Epidermal melanocyte (primary cell): Measurements from ENCODE around the gene DAB2IP.

ENCODE experiments used
- DNase-seq: peaks from one replicate; pipeline ENCODE4 v3.0.0; 2011; ENCODE audit warnings: low spot score; ENCODE audit not compliant: insufficient read length

DAB2IP gene

DNA sequence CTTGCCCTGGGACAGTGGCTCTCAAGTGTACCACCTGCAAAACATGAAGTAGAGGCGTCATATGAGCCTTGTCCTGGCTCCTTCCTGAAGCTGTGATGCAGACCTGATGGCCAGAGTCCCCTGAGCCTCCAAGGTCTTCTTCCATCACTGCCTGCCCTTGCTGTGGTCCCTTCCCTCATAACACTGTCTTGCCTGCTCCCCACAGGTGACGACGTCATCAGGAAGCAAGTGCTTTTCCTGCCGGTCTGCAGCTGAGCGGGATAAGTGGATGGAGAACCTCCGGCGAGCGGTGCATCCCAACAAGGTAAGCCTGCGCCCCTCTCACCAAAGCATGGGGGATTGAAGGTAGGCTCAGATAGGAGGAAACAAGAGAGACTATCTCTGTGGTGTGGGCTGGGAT is 107.3 kb downstream of the DAB2IP start:
- no peak for DNase-seq

DNA sequence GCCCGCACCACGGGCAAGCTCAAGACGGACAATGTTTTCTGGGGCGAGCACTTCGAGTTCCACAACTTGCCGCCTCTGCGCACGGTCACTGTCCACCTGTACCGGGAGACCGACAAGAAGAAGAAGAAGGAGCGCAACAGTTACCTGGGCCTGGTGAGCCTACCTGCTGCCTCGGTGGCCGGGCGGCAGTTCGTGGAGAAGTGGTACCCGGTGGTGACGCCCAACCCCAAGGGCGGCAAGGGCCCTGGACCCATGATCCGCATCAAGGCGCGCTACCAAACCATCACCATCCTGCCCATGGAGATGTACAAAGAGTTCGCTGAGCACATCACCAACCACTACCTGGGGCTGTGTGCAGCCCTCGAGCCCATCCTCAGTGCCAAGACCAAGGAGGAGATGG is 108.6 kb downstream of the DAB2IP start:
- DNase-seq, result no peak

DNA sequence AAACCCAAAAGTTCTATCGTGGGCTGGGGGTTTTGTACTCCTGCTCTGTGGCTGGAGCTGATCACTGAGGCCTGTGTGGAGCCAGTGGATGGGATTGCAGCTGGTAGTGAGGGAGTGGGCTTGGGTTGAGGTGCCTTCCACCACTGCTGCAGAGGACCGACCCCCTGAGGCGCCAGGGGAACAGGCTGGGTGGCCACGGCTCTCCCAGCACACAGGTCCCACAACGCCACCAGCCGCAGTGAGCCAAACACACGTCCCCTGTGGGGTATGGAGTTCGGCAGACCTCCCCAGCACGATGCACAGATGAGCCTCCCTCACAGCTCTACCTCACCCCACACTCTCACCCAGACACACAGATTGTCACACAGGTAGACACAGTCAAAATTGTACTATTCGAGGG is 109.1 kb downstream of the DAB2IP start:
- no peak for DNase-seq

DNA sequence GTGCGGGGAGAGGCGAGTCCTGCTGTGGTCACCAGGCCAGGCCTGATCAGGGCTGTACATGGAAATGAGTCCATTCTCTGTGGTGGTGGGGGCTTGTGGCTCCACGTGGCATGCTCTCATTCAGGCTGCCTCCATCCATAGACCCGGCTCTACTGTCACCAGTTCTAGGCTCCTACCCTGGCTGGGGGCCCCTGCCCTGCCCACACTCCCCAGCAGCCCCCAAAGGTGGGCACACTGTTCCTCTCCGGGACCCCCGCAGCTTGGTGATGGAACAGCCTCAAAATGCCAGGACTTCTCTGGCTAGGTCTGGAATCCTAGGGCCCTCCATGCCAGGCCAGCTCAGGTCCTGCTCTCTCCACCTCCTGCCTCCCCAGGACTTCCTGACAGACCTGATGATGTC is 111.7 kb downstream of the DAB2IP start:
- DNase-seq, result no peak

DNA sequence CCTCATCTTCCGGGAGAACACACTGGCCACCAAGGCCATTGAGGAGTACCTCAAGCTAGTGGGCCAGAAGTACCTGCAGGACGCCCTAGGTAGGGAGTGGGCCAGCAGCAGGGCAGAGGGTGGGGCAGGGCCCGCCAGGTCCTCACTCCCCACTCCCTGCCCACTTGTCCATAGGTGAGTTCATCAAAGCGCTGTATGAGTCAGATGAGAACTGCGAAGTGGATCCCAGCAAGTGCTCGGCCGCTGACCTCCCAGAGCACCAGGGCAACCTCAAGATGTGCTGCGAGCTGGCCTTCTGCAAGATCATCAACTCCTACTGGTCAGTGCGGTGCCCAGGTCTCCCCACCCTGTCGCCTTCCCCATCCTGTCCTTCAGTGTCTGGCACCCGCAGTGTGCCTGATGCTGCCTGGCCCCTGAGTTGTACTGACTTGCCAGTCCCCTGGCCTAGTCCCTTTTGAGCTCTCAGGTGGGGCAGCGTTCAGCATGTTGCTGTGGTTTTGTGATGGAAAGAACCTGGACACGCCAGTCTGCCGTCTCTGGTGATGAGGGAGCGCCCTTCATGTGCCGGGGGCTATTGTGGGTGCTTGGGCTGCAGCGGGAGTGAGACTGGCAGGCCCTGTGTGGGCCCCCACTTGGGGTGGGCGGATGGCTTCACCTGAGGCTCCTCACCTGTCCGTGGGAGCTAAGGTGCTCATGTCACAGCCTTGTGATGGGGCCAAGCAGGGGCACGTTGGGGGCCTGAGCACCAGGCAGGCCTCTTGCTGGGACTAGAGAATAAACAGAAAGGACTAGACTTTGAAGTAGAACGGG is 112.3 kb downstream of the DAB2IP start:
- DNase-seq, result no peak

DNA sequence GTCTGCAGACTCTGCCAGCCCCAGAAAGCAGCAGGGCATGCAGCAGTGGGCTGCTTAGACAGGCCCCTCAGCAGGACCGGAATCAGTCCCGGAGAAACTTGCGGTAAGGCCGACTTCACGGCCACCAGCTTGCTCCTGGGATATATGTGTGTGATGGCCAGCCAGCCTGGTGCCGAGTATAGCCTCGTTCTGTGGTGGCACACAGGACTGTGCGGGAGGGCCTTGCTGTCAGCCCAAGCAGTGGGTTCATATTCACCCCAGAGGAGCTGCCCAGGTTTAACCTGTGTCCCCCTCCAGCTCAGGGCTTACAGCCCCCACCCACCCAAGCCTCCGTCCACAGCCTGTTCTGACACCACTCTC is 112.9 kb downstream of the DAB2IP start:
- DNase-seq, result no peak

DNA sequence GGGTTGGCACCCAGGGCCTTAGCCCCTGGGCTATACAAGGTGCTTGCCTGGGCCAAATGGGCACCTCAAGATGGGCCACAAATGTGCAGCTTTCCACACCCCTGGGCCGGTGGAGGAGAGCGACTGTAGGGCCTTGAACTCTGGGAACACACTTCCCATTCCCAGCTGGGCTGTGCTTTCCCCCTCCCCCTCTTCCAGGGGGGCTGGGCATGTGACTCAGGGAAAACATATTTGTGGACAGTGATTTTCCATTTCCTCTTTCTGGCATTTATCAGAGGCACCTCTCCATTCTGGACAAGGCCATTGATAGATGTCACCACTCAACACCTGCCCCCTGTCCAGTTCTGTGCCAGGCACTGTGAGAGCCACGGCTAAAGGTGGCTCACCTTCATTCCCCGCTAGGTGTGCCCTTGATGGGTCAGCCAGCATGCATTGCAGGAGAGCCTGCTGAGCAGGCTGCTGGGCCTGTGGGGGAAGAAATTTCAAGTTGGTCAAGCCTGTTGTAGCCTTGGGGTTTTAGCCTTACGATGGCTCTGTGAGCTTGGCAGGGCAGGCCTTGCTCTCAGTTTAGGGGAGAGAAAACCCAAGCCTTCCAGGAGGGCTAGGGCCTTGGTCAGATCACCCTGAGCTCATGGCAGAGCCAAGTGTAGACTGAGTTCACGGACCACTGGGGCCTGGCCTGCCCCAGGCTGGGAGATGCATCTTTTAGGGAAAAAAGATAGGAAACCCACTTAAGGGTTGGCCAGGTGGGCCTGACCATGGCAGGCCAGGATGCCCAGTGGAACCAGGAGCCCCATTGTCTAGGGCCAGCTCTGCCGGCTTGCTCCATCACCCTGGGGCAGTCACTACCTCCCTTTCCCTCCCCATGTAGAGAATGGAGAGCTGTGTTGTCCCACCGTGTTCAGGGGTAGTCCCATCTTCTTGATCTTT is 113.9 kb downstream of the DAB2IP start:
- peak; percentile 69 for DNase-seq

DNA sequence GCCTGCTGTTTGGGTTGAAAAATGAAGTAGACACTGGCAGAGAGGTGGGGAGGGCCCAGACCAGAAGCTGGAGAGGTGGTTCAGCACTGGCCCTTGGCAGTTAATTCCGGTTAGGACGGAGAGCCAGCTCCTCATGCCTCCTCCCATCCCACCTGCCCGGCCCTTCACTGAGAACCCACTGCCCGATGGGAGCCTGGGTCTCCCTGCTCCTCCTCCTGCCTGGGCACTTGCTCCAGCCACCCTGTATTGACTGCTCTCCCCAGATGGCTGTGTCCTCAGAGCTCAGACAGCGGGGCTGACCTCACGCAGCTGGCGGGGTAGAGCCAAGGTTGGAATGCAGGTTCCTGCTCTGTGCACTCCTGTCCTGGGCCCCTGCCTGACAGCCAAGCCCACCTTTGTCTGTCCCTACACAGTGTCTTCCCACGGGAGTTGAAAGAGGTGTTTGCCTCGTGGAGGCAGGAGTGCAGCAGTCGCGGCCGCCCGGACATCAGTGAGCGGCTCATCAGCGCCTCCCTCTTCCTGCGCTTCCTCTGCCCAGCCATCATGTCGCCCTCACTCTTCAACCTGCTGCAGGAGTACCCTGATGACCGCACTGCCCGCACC is 114.7 kb downstream of the DAB2IP start:
- DNase-seq, result no peak

DNA sequence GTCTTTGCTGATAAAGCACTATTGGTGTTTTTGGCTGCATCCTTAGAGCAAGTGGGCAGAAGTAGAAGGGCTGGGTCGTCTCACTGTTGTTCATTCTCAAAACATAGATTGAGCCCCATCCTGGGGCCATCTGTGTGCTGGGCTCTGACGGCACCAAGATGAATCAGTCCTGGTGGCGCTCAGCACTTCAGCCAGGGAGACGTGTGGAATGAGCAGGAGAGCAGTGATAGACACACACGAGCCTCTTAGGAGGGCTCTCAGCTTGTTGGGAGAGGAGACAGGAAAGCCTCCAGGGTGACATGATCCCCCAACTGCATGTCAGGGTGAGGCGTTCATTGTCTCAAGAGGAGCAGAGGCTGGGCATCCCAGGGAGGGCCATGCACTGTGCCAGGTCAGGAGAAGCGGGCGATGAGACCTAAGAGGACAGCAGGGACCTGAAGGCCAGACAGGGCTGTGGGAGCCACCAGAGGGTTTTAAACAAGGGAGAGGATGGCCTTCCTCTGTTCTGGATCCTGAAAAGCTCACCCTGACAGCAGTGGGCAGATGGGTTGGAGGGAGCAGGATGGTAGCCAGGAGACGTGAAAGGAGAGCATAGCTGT is 115.8 kb downstream of the DAB2IP start:
- DNase-seq, result no peak

DNA sequence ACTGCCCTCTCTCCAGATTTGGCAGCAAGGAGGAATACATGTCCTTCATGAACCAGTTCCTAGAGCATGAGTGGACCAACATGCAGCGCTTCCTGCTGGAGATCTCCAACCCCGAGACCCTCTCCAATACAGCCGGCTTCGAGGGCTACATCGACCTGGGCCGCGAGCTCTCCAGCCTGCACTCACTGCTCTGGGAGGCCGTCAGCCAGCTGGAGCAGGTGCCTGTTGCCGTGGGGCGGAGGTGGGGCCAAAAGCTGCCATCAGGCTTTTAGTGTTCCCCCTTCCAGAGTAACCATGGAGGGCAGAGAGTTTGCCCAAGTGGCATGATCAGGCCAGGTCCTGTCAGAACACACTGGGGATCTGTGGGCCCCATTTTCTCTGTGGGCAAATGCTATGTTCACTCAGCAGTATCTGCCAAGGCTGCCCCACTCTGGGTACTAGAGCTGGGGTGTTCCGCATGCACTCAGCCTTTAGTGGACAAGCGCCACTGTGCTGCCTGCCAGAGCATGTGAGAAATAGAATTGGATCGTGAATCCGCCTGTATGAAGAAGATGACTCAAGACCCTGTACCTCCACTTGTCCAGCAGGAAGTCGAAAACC is 117.1 kb downstream of the DAB2IP start:
- no peak for DNase-seq

DNA sequence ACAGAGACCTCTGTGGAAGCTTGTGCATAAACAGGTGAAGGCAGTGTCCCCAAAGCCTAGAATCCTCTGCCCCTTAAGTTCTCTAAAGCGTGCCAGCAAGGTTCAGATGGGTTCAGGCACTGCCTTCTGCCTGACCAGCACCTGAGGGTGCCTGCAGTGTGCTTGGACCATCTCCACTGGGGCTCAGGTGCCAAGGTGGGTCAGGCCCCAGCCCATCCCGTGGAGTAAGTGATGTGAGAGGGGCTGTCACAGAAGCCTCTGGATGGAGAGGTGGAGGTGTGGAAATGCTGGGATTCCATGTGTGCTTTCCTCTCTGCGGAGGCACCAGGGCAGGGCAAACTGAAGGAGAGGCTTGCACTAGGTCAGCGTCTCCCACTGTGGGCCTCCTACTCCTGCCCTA is 118.5 kb downstream of the DAB2IP start:
- no peak for DNase-seq

DNA sequence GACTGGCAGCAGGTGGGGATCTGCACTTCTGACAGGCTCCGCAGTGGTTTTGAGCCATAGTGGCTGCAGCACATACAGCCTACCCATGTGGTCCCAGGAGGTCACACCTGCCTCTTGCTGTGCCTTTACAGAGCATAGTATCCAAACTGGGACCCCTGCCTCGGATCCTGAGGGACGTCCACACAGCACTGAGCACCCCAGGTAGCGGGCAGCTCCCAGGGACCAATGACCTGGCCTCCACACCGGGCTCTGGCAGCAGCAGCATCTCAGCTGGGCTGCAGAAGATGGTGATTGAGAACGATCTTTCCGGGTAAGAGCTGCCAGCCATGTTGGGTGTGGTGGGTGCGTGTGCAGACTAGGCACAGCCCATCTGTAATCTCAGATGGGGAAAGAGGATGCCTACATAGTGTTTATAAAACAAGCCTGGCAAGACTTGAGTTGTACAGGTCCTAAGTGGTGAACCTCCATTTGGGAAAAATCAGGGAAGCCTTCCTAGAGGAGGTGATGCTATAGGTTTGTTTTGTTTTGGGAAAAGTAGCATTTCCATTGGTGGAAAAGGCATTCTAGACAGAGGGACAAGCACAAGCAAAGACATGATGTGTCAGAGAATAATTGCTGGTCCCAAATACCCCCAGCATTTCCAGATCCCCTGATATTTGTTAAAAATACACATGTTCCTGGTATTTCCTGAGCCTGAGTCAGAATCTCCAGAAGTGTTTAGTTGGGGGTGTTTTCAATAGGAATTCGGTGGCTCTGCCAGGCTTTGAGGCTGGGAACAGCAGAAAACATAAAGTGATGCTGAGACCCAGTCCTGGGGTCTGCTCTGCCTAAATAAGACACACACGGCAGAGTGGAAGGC is 119.2 kb downstream of the DAB2IP start:
- no peak for DNase-seq

DNA sequence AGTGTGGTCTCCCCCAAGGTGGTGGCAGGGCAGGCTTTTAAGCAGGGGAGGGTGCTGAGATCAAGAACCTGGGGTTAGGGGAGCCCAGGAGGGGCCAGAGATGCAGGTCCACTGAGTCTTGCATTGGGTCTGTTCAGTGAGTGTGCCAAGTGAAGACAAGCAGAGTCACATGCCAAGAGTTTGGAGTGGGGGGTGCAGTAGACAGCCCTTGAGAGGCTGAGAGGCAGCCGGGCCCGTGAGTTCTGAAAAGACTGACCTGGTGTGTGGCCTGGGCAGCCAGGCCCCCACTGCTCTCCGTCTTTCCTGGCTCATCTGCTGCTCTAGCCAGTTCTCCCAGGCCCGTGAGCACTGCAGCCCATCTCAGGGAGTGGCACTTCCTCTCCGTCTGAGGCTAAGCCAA is 120.0 kb downstream of the DAB2IP start:
- DNase-seq, result no peak

DNA sequence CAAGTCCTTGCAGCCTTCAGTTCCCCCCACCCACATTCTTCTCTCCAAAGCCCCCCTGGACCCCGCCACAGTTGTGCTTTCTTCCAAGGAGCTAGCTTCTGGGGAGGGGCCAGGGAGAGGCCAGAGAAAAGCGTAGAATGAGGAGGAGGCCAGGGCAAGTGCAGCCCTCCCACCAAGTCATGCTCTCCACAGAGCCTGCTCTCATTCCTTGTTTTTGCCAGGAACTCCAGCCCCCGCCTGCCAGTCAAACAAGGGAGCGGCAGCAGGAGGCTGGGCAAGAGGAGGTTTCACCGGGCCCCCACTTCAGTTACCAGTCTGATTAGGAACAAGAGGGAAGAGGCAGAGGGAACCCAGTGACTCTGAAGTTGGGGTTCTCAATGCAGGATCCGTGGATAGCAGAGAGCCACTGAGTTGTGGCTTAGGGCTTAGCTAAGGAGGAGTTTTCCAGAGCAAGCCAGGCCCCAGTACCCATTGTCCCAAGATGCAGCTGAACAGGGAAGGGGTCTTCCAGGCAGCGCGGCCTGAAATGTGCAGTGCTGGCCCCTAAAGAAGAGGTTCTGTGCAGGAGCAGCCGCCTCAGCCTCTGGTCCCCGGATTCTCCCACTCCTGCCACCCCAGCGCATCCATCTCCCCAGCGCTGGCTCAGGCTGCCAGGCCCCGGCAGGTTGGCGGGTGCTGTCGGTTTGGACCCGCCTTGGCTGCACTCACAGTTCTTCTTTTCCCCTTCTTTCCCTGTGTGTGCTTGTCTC is 120.6 kb downstream of the DAB2IP start:
- no peak for DNase-seq

DNA sequence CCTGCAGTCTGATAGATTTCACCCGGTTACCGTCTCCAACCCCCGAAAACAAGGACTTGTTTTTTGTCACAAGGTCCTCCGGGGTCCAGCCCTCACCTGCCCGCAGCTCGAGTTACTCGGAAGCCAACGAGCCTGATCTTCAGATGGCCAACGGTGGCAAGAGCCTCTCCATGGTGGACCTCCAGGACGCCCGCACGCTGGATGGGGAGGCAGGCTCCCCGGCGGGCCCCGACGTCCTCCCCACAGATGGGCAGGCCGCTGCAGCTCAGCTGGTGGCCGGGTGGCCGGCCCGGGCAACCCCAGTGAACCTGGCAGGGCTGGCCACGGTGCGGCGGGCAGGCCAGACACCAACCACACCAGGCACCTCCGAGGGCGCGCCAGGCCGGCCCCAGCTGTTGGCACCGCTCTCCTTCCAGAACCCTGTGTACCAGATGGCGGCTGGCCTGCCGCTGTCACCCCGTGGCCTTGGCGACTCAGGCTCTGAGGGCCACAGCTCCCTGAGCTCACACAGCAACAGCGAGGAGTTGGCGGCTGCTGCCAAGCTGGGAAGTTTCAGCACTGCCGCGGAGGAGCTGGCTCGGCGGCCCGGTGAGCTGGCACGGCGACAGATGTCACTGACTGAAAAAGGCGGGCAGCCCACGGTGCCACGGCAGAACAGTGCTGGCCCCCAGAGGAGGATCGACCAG is 121.3 kb downstream of the DAB2IP start:
- DNase-seq, result no peak

DNA sequence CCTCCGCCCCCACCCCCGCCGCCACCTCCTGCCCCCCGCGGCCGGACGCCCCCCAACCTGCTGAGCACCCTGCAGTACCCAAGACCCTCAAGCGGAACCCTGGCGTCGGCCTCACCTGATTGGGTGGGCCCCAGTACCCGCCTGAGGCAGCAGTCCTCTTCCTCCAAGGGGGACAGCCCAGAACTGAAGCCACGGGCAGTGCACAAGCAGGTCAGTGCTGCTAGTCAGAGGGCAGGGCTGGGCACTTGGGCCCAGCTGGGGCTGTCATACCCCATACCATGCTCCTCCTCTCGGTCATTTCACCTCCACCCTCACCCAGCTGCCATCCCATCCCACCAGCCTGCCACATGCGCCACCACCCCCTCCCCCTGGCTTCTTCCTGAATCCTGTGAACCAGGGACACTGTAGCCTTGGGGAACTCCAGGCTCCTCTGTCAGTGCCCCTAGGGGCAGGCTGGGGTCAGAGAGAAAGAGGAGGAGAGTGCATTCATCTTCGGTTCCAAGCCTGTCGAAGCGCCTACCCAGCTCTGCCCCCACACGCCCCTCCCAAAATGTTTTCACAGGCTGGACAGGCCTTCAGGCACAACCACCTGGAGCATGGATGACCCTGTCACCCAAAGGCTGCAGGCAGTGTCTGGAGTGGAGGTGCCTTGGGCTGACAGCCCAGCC is 122.0 kb downstream of the DAB2IP start:
- DNase-seq, result no peak

DNA sequence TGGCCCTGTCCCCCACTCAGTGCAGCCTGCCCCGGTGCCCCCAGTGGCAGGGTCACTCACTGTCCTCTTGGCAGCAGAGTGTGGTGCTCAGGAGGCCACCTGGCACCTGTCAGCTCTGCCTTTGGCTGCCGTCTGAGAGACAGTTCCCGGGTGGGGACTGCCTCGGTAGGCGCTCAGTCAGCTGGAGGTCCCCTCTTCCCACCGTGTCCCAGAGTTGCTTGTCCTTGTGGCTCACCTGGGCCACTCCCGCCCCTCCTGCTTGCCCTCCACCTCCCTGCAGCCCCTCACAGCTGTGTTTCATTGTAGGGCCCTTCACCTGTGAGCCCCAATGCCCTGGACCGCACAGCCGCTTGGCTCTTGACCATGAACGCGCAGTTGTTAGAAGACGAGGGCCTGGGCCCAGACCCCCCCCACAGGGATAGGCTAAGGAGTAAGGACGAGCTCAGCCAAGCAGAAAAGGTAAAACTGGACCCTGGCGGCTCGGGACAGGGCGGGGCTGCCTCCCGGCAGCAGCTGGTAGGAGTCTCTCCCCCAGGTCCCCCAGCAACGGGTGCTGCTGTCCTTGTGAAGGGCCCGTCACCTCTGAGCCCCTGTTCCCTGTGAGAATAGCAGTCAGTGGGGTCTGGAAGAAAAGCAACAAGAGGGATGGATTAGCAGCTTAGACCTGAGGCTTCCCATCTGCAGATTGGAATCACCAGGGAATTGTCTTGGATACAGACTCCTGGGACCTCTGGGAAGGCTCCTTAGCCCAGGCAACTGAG is 122.7 kb downstream of the DAB2IP start:
- DNase-seq, result no peak
